Common myeloid progenitor, CD34-positive (primary cell): Measurements from ENCODE around the gene CTNNA2.

Experiments
- CTCF ChIA-PET: fragments of 350-600 bp; sonication (Branson Sonifier 250); formaldehyde crosslinking; loops from one replicate; lab custom pipeline; 2021; ENCODE audit warnings: antibody characterized with exemption; lab: Charles Lee
- POLR2A ChIA-PET: fragments of 350-600 bp; sonication (Branson Sonifier 250); formaldehyde crosslinking; loops from one replicate; lab custom pipeline; 2021; ENCODE audit warnings: antibody characterized with exemption; lab: Charles Lee
- DNase-seq, 3 donors: peaks; one replicate each; pipeline versions ENCODE4 v3.0.0 to v3.0.0-alpha.2; 2013
- H3K27ac ChIP-seq, 2 experiments: 1 replicate in 1 of 2; 2 replicates in 1 of 2; pipeline ENCODE4 v1.7.0; 2013; ENCODE audit warnings: inconsistent platforms in 2 of 2, low read length in 2 of 2, mild to moderate bottlenecking in 2 of 2, low read depth in 1 of 2, moderate library complexity in 1 of 2; ENCODE audit not compliant: severe bottlenecking in 2 of 2, insufficient read depth in 1 of 2, poor library complexity in 1 of 2
- H3K27me3 ChIP-seq, 5 experiments: replicated peaks in 2 of 5; 1 replicate in 3 of 5; 2 replicates in 2 of 5; pipeline versions ENCODE4 v1.6.1 to v1.7.0; 2013; ENCODE audit warnings: low read length in 4 of 5, mild to moderate bottlenecking in 2 of 5, moderate library complexity in 2 of 5, inconsistent platforms in 1 of 5; ENCODE audit not compliant: insufficient read depth in 5 of 5, control insufficient read depth in 4 of 5
- H3K36me3 ChIP-seq, 4 experiments: 1 replicate in 2 of 4; 2 replicates in 2 of 4; pipeline versions ENCODE4 v1.6.1 to v1.7.0; 2013; ENCODE audit warnings: low read length in 3 of 4, control low read depth in 1 of 4, mild to moderate bottlenecking in 1 of 4; ENCODE audit not compliant: control insufficient read depth in 4 of 4, insufficient read depth in 4 of 4
- H3K4me1 ChIP-seq, 4 experiments: 1 replicate in 3 of 4; 2 replicates in 1 of 4; pipeline versions ENCODE4 v1.6.1 to v1.7.1; 2013; ENCODE audit warnings: low read length in 3 of 4, mild to moderate bottlenecking in 3 of 4, control low read depth in 1 of 4, inconsistent platforms in 1 of 4, moderate library complexity in 1 of 4; ENCODE audit not compliant: control insufficient read depth in 4 of 4, insufficient read depth in 4 of 4; ENCODE audit errors: control extremely low read depth in 1 of 4
- H3K4me3 ChIP-seq, 7 experiments: 1 replicate in 4 of 7; 2 replicates in 3 of 7; pipeline versions ENCODE4 v1.5.1 to v1.7.0; 2013; ENCODE audit warnings: mild to moderate bottlenecking in 7 of 7, low read length in 6 of 7, moderate library complexity in 6 of 7, inconsistent platforms in 2 of 7, low read depth in 2 of 7, control low read depth in 1 of 7; ENCODE audit not compliant: insufficient read depth in 4 of 7, control insufficient read depth in 1 of 7; ENCODE audit errors: extremely low read depth in 1 of 7
- H3K9me3 ChIP-seq, 5 experiments: 1 replicate in 4 of 5; 2 replicates in 1 of 5; pipeline versions ENCODE4 v1.6.1 to v1.7.1; 2013; ENCODE audit warnings: low read length in 4 of 5, mild to moderate bottlenecking in 2 of 5, inconsistent platforms in 1 of 5, low read depth in 1 of 5, moderate library complexity in 1 of 5; ENCODE audit not compliant: control insufficient read depth in 4 of 5, insufficient read depth in 2 of 5; ENCODE audit errors: control extremely low read depth in 1 of 5
- WGBS: methylation state at CpG from one replicate; pipeline ENCODE4 v1.1.5; 2013; ENCODE audit not compliant: insufficient coverage; 5-methylcytosine and 5-hydroxymethylcytosine counted together

The CTNNA2 gene

DNA sequence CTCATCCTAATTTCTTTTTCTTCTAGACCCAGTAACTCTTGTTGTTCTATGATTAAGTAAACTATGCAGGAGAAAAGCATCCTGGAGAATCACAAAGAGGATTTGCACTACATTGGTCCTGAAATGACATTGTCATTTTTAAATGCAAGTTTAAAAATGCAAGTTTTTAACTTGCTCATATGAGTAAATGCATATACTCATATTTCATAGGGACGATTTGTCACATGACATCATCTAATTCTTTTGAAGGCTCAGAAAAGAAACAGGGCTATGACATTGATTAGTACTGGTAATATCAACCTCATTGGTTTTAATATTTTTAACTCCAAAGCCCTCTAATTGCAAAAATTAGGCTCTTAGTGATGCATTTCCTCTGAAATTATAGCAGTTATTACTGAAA lies 467.3 kb downstream of the CTNNA2 start:
- H3K36me3 ChIP-seq = no peaks in the 10 kb centered on the region
- peaks cover 0 to 75% (median 9%) of the 10 kb centered on the region in 5 experiments for H3K27me3 ChIP-seq
- H3K4me1 ChIP-seq = no peaks in the 10 kb centered on the region
- no CpG with 5 or more reads among the region's 1 CpG for WGBS
- H3K4me3 ChIP-seq = no peak overlapping the region
- no peaks in the 10 kb centered on the region for H3K9me3 ChIP-seq
- no peak for DNase-seq
- POLR2A ChIA-PET = no interaction called here
- CTCF ChIA-PET = no interaction called here
- H3K27ac ChIP-seq = no peak overlapping the region

DNA sequence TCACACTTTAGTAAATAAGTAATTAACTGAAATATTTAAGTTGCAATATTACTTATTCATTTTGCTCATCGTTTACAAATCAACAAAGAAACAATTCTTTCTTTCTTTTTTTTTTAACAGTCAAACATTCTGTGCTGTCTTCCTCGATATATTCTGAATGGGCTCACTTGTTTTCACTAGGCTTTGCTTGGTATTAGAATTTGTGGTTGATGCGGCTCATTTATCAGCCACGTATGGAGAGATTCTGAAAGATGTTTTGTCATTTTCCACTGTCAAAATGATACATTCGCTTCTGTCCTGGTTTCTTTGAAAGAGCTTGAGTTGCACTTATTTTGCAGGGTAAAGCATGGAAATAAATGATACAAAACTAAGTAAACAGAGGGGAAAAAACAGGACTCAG lies 468.0 kb downstream of the CTNNA2 start:
- no peaks in the 10 kb centered on the region for H3K4me1 ChIP-seq
- no peak for DNase-seq
- ChIA-PET CTCF (no interaction called here), POLR2A (no interaction called here)
- H3K36me3 ChIP-seq = no peaks in the 10 kb centered on the region
- peaks cover 0 to 75% (median 12%) of the 10 kb centered on the region in 5 experiments for H3K27me3 ChIP-seq
- H3K4me3 ChIP-seq = no peak overlapping the region
- H3K27ac ChIP-seq = no peak overlapping the region
- 90% methylated on average over 2 of the region's 5 CpGs for WGBS
- H3K9me3 ChIP-seq = no peaks in the 10 kb centered on the region

DNA sequence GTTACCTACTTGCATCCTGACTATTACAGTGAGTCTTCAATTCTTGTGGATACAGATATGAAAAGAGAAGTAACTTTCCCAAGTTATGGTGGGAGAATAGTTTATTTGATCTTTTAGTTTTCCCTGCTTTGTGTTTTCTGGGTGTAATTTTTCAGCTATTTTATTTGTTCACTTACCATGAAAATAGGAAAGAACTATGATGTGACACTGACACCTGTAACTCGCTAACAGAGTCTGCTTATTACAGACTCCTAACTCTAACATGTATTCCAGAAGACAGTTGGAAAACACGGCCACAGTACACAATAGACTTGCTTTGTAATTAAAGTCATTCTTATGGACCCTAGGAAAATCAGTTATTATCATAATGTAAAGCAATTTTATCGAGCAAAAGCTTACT lies 468.5 kb downstream of the CTNNA2 start:
- CTCF ChIA-PET = no interaction called here
- H3K4me3 ChIP-seq = no peak overlapping the region
- POLR2A ChIA-PET = no interaction called here
- peaks cover 0 to 76% (median 12%) of the 10 kb centered on the region in 5 experiments for H3K27me3 ChIP-seq
- H3K9me3 ChIP-seq = peaks cover 0 to 2% (median 0%) of the 10 kb centered on the region in 5 experiments
- WGBS = 83% methylated on average over 1 of the region's 3 CpGs
- no peak overlapping the region for H3K27ac ChIP-seq
- H3K4me1 ChIP-seq = no peaks in the 10 kb centered on the region
- H3K36me3 ChIP-seq = no peaks in the 10 kb centered on the region
- no peak for DNase-seq

DNA sequence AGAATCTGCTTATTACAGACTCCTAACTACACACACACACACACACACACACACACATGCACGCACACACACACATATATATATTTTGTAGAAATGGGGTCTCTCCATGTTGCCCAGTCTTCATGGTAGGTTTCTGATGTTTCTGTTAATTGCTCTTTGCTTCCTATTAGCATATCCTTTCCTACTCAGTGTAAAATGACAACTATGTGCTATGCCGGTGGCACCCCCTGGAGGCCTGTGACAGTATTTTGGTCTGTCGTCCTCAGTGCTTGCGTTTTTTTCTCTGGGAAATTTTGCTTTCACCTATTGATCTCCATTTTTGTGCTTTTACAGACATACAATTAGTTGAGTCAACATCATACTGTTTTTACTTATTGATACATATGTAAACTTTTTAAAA lies 469.6 kb downstream of the CTNNA2 start:
- Histone ChIP-seq H3K27ac (no peak overlapping the region), H3K4me1 (no peaks in the 10 kb centered on the region), H3K27me3 (peaks cover 0 to 81% (median 16%) of the 10 kb centered on the region in 5 experiments), H3K4me3 (no peak overlapping the region), H3K36me3 (no peaks in the 10 kb centered on the region), H3K9me3 (peaks cover 0 to 2% (median 0%) of the 10 kb centered on the region in 5 experiments)
- ChIA-PET CTCF (no interaction called here), POLR2A (no interaction called here)
- 80% methylated on average over 2 of the region's 4 CpGs for WGBS
- peak; percentile 8 to 15 (median 8) for DNase-seq

DNA sequence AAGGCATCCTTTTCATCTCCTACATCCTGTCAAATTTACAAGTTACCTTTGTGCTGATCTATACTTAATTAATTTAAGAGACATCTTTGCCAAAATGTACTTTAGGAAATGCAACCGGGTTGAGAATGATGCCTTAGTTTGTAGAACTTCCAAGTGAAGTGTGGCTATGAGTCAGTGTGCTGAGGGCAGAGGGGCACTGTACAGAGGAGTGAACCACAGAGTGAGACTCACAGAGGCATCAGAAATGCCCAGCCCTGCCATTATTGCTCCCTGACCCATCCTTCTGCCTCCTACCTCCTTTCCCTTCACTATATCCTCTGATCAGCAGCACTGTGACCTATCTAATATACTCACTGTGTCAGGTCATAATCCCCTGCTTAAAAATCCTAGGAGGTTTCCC lies 471.6 kb downstream of the CTNNA2 start:
- Histone ChIP-seq H3K9me3 (peaks cover 0 to 2% (median 0%) of the 10 kb centered on the region in 5 experiments), H3K4me3 (no peak overlapping the region), H3K27me3 (peaks cover 0 to 84% (median 24%) of the 10 kb centered on the region in 5 experiments), H3K4me1 (no peaks in the 10 kb centered on the region), H3K36me3 (no peaks in the 10 kb centered on the region), H3K27ac (no peak overlapping the region)
- ChIA-PET POLR2A (no interaction called here), CTCF (no interaction called here)
- no peak for DNase-seq
- 100% methylated on average over 1 of the region's 1 CpG for WGBS

DNA sequence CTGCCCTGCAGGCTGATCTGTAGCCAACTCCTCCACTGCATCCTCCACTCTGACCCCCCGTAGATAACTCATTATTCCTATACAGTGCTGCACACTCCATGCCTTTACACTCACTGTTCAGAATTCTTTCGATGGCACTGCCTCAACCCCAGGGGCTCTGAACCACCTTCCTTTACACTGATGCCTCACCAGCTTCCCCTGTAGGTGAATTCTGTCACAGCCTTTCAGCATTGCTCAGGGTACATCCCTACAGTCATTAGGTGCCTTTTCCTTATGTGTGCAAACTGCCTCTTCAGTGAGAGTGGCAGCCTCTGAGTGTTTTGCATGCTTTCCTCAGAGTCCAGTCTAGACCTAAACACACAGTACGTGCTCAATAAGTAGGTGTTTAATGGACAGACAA lies 472.3 kb downstream of the CTNNA2 start:
- WGBS = 81% methylated on average over 2 of the region's 3 CpGs
- Histone ChIP-seq H3K27ac (no peak overlapping the region), H3K4me3 (no peak overlapping the region), H3K36me3 (no peaks in the 10 kb centered on the region), H3K4me1 (no peaks in the 10 kb centered on the region), H3K27me3 (peaks cover 0 to 86% (median 29%) of the 10 kb centered on the region in 5 experiments), H3K9me3 (peaks cover 0 to 2% (median 0%) of the 10 kb centered on the region in 5 experiments)
- ChIA-PET POLR2A (no interaction called here), CTCF (no interaction called here)
- no peak for DNase-seq

DNA sequence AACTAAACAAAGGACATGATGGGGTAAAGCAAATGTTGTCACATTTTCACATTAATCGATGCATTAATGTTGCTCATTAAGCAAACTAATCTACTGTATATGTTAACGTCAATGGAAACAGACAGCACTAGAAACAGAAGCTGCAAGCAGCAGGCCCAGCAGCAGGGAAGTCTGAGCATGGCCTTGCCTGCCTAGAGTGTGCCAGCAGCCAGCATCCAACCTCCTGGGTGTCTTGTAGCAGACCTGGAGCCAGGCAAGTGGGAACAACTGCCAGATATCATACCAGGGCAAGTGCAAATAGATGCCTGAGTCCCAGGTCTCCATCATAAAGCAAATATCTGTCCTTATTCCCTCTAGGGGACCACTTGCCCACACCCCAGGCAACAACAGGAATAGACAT lies 472.7 kb downstream of the CTNNA2 start:
- no peaks in the 10 kb centered on the region for H3K36me3 ChIP-seq
- no peak overlapping the region for H3K4me3 ChIP-seq
- no peak overlapping the region for H3K27ac ChIP-seq
- ChIA-PET POLR2A (no interaction called here), CTCF (no interaction called here)
- H3K4me1 ChIP-seq = no peaks in the 10 kb centered on the region
- peaks cover 0 to 89% (median 31%) of the 10 kb centered on the region in 5 experiments for H3K27me3 ChIP-seq
- no peak for DNase-seq
- peaks cover 0 to 2% (median 0%) of the 10 kb centered on the region in 5 experiments for H3K9me3 ChIP-seq
- 100% methylated on average over 2 of the region's 2 CpGs for WGBS
